ENCODE data around the gene SYNE1.

DNA sequence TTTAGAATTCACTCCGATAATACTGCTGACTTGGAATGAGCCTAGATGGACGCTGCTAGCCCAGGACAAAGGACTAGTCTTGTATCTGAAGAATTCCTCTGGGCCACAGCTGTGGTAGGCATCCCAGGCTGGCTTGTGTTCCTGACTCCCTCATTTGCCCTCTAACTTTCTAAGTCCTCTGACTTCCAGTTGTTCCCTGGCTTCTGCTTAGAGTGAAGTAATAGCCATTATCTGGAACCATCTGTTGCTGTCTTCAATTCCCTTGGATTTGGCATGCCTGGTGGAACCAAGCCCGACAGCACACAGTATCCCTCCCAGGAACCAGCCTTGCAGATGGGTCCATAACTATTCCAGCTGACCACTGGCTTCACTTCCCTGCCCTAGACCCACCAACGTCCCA lies 376.0 kb downstream of the SYNE1 start:
- no peak for TF ChIP-seq CTCF (conservative IDR thresholded peaks at IDR 0.05)
- no peak for TF ChIP-seq ZFX (IDR thresholded peaks at IDR 0.05)

Measured in C4-2B (cell line).